H1 (cell line): Measurements from ENCODE around the gene ZNF133. TPM values are rescaled to one million over a fixed set of nuclear protein-coding genes. Genes with fewer than 3 reads are reported as not detected.

ENCODE experiments used
- CTCF ChIA-PET: fragments of 300-600 bp; sonication (Branson Sonifier 250); formaldehyde crosslinking; loops from one replicate; lab custom pipeline; 2021; ENCODE audit not compliant: partially characterized antibody; lab: Charles Lee
- POLR2A ChIA-PET: fragments of 300-600 bp; sonication (Branson Sonifier 250); formaldehyde crosslinking; loops from one replicate; lab custom pipeline; 2021; ENCODE audit warnings: inconsistent platforms; ENCODE audit not compliant: partially characterized antibody; lab: Charles Lee
- DNase-seq, 2 experiments: peaks; one replicate each; pipeline versions ENCODE4 v3.0.0 to v3.0.0-alpha.2; 2010 to 2022; ENCODE audit warnings: low spot score in 2 of 2, low read depth in 1 of 2, mixed read lengths in 1 of 2
- FAIRE-seq: peaks from 2 replicates; lab custom pipeline; 2011; peaks lifted over from hg19 to GRCh38; lab: Jason Lieb, UNC
- H2AFZ ChIP-seq: 2 replicates; pipeline ENCODE4 v1.8.1; 2012; ENCODE audit warnings: low read length, inconsistent platforms
- H2AK5ac ChIP-seq: 2 replicates; pipeline ENCODE4 v1.6.1; 2013; ENCODE audit warnings: low read depth, low read length
- H2BK120ac ChIP-seq: replicated peaks from 2 replicates; pipeline ENCODE3; 2013; ENCODE audit warnings: low read depth, low read length, inconsistent platforms
- H2BK12ac ChIP-seq: 2 replicates; pipeline ENCODE4 v1.6.1; 2013; ENCODE audit warnings: low read depth, low read length
- H2BK15ac ChIP-seq: 2 replicates; pipeline ENCODE4 v1.6.1; 2013; ENCODE audit warnings: low read length
- H2BK20ac ChIP-seq: 2 replicates; pipeline ENCODE4 v1.6.1; 2013; ENCODE audit warnings: low read length
- H2BK5ac ChIP-seq: 2 replicates; pipeline ENCODE4 v1.6.1; 2013; ENCODE audit warnings: low read depth, low read length
- H3K14ac ChIP-seq: 2 replicates; pipeline ENCODE4 v1.6.1; 2013; ENCODE audit warnings: inconsistent platforms; ENCODE audit not compliant: insufficient read length
- H3K18ac ChIP-seq: 2 replicates; pipeline ENCODE4 v1.6.1; 2013; ENCODE audit warnings: low read length; ENCODE audit errors: extremely low read depth
- H3K23ac ChIP-seq: 2 replicates; pipeline ENCODE4 v1.6.1; 2013; ENCODE audit warnings: inconsistent platforms; ENCODE audit not compliant: insufficient read length
- H3K23me2 ChIP-seq: 2 replicates; pipeline ENCODE4 v1.6.1; 2013; ENCODE audit warnings: low read depth, low read length
- H3K27ac ChIP-seq: 2 replicates; pipeline ENCODE4 v1.6.1; 2011; ENCODE audit warnings: low read depth, low read length, inconsistent platforms
- H3K27me3 ChIP-seq, 4 experiments: replicated peaks in 1 of 4; 1 replicate in 1 of 4; 2 replicates in 3 of 4; pipeline versions ENCODE4 v1.6.1 to v1.8.1; 2011 to 2013; ENCODE audit warnings: low read length in 3 of 4, mild to moderate bottlenecking in 3 of 4, inconsistent platforms in 2 of 4, mixed read lengths in 2 of 4, moderate library complexity in 1 of 4; ENCODE audit not compliant: control insufficient read depth in 3 of 4, insufficient read depth in 3 of 4; ENCODE audit errors: extremely low read depth in 1 of 4
- H3K36me3 ChIP-seq, 4 experiments: 2 replicates each; pipeline versions ENCODE4 v1.6.1 to v1.8.1; 2011 to 2013; ENCODE audit warnings: mild to moderate bottlenecking in 4 of 4, low read length in 3 of 4, moderate library complexity in 2 of 4, control low read depth in 1 of 4, inconsistent platforms in 1 of 4; ENCODE audit not compliant: insufficient read depth in 4 of 4, control insufficient read depth in 2 of 4
- H3K4ac ChIP-seq: replicated peaks from 2 replicates; pipeline ENCODE3; 2013; ENCODE audit warnings: low read length, low read depth, mixed read lengths, inconsistent platforms; ENCODE audit not compliant: insufficient read length
- H3K4me1 ChIP-seq, 4 experiments: replicated peaks in 1 of 4; 1 replicate in 1 of 4; 2 replicates in 3 of 4; pipeline versions ENCODE4 v1.6.1 to v1.8.1; 2011 to 2013; ENCODE audit warnings: low read length in 3 of 4, inconsistent platforms in 2 of 4, mixed read lengths in 1 of 4; ENCODE audit not compliant: insufficient read depth in 4 of 4, control insufficient read depth in 3 of 4
- H3K4me2 ChIP-seq, 2 experiments: 2 replicates each; pipeline versions ENCODE4 v1.6.1 to v1.8.1; 2011 to 2013; ENCODE audit warnings: low read depth in 2 of 2, low read length in 2 of 2, control low read depth in 1 of 2, inconsistent platforms in 1 of 2, mild to moderate bottlenecking in 1 of 2; ENCODE audit not compliant: insufficient read depth in 1 of 2
- H3K4me3 ChIP-seq, 4 experiments: fragments of 200-600, 300-600 bp in 1 of 4; sonication (generic), shearing (Covaris generic), sonication (Bioruptor Twin) in 1 of 4; 2 replicates each; pipeline versions ENCODE4 v1.5.1 to v1.8.1; 2011 to 2016; ENCODE audit warnings: low read length in 4 of 4, low read depth in 3 of 4, control low read depth in 2 of 4, inconsistent platforms in 2 of 4, mild to moderate bottlenecking in 2 of 4, mixed read lengths in 1 of 4, moderate library complexity in 1 of 4; ENCODE audit not compliant: insufficient read depth in 2 of 4; ENCODE audit errors: extremely low read depth in 1 of 4
- H3K56ac ChIP-seq: replicated peaks from 2 replicates; pipeline ENCODE3; 2013; ENCODE audit warnings: low read depth, mild to moderate bottlenecking, mixed read lengths, low read length, inconsistent platforms; ENCODE audit not compliant: insufficient read length
- H3K79me1 ChIP-seq: 2 replicates; pipeline ENCODE4 v1.6.1; 2013; ENCODE audit warnings: low read depth, low read length, control low read depth
- H3K79me2 ChIP-seq, 2 experiments: 2 replicates each; pipeline versions ENCODE4 v1.6.1 to v1.8.1; 2012 to 2013; ENCODE audit warnings: low read length in 2 of 2, mild to moderate bottlenecking in 2 of 2, inconsistent platforms in 1 of 2; ENCODE audit not compliant: insufficient read depth in 2 of 2, control insufficient read depth in 1 of 2
- H3K9ac ChIP-seq, 4 experiments: replicated peaks in 1 of 4; 1 replicate in 1 of 4; 2 replicates in 3 of 4; pipeline versions ENCODE4 v1.6.1 to v1.8.1; 2011 to 2013; ENCODE audit warnings: low read depth in 3 of 4, low read length in 3 of 4, control low read depth in 2 of 4, mild to moderate bottlenecking in 2 of 4, moderate library complexity in 2 of 4, inconsistent platforms in 1 of 4; ENCODE audit errors: extremely low read depth in 1 of 4
- H3K9me3 ChIP-seq, 2 experiments: 2 replicates each; pipeline versions ENCODE4 v1.6.1 to v1.8.1; 2012 to 2013; ENCODE audit warnings: mild to moderate bottlenecking in 2 of 2, moderate library complexity in 2 of 2, control low read depth in 1 of 2, inconsistent platforms in 1 of 2, low read depth in 1 of 2, low read length in 1 of 2, mixed read lengths in 1 of 2; ENCODE audit not compliant: insufficient read depth in 2 of 2
- H4K20me1 ChIP-seq, 2 experiments: replicated peaks in 1 of 2; 2 replicates each; pipeline versions ENCODE3 to v1.8.1; 2011 to 2013; ENCODE audit warnings: inconsistent platforms in 2 of 2, low read length in 2 of 2, mild to moderate bottlenecking in 1 of 2; ENCODE audit not compliant: insufficient read depth in 2 of 2, control insufficient read depth in 1 of 2
- H4K5ac ChIP-seq: 2 replicates; pipeline ENCODE4 v1.6.1; 2013; ENCODE audit warnings: low read length, low read depth, mixed read lengths, inconsistent platforms; ENCODE audit not compliant: insufficient read length
- H4K8ac ChIP-seq: 2 replicates; pipeline ENCODE4 v1.8.0; 2013; ENCODE audit warnings: mild to moderate bottlenecking, moderate library complexity, low read length, inconsistent platforms; ENCODE audit not compliant: insufficient read depth; ENCODE audit errors: extremely low read depth
- H4K91ac ChIP-seq: replicated peaks from 2 replicates; pipeline ENCODE3; 2013; ENCODE audit warnings: low read length, mixed read lengths, inconsistent platforms; ENCODE audit not compliant: insufficient read length
- BACH1 ChIP-seq: IDR thresholded peaks from 2 replicates; pipeline ENCODE4 v1.6.1; 2012; ENCODE audit warnings: low read length, improper control_type of control experiment
- CEBPB ChIP-seq: IDR thresholded peaks from 2 replicates; pipeline ENCODE4 v1.6.1; 2012; ENCODE audit warnings: low read depth, low read length
- CREB1 ChIP-seq: IDR thresholded peaks from 2 replicates; pipeline ENCODE4 v1.6.1; 2012; ENCODE audit warnings: inconsistent platforms
- CTBP2 ChIP-seq: IDR thresholded peaks from 2 replicates; pipeline ENCODE4 v1.7.0; 2011; ENCODE audit warnings: borderline replicate concordance, mild to moderate bottlenecking, moderate library complexity, mixed read lengths, low read length; ENCODE audit not compliant: insufficient read depth, insufficient read length
- GTF2F1 ChIP-seq: IDR thresholded peaks from 2 replicates; pipeline ENCODE4 v1.6.1; 2012; ENCODE audit warnings: low read depth, low read length, improper control_type of control experiment, borderline replicate concordance
- HDAC2 ChIP-seq, 2 experiments: fragments of 300-600 bp in 1 of 2; sonication (generic) in 1 of 2; IDR thresholded peaks; 2 replicates each; pipeline ENCODE4 v1.6.1; 2011 to 2012; ENCODE audit warnings: low read depth in 2 of 2, low read length in 2 of 2, mild to moderate bottlenecking in 2 of 2, moderate library complexity in 2 of 2, borderline replicate concordance in 1 of 2, inconsistent platforms in 1 of 2
- NANOG ChIP-seq: IDR thresholded peaks from 2 replicates; pipeline ENCODE4 v1.6.1; 2011; ENCODE audit warnings: low read length, low read depth, mild to moderate bottlenecking, inconsistent platforms; ENCODE audit not compliant: insufficient read depth, poor library complexity, severe bottlenecking
- POLR2A ChIP-seq, 2 experiments: IDR thresholded peaks; 1 replicate in 1 of 2; 2 replicates in 1 of 2; pipeline ENCODE4 v1.6.1; 2011; ENCODE audit warnings: low read depth in 2 of 2, low read length in 2 of 2, mild to moderate bottlenecking in 2 of 2; ENCODE audit errors: control extremely low read depth in 1 of 2
- RFX5 ChIP-seq: IDR thresholded peaks from 2 replicates; pipeline ENCODE4 v1.6.1; 2011; ENCODE audit warnings: low read depth, low read length, improper control_type of control experiment, borderline replicate concordance
- RXRA ChIP-seq: IDR thresholded peaks from 2 replicates; pipeline ENCODE4 v1.6.1; 2011; ENCODE audit warnings: low read depth, mild to moderate bottlenecking, low read length, moderate library complexity; ENCODE audit not compliant: insufficient read depth
- SIRT6 ChIP-seq: IDR thresholded peaks from one replicate; pipeline ENCODE4 v1.7.1; 2012; ENCODE audit warnings: low read length, inconsistent platforms
- TAF1 ChIP-seq: IDR thresholded peaks from 2 replicates; pipeline ENCODE4 v1.6.1; 2011; ENCODE audit warnings: mild to moderate bottlenecking, low read depth, low read length
- WGBS, 2 experiments: shearing (Covaris generic) in 1 of 2; methylation state at CpG; one replicate each; pipeline versions ENCODE4 v1.1.6 to v1.1.7; 2013 to 2015; ENCODE audit warnings: low lambda C conversion rate in 2 of 2, mixed read lengths in 2 of 2, inconsistent platforms in 1 of 2, low coverage in 1 of 2, missing lambda C conversion rate in 1 of 2; ENCODE audit not compliant: insufficient replicate concordance in 2 of 2, insufficient coverage in 1 of 2, insufficient read length in 1 of 2; ENCODE audit errors: extremely low coverage in 1 of 2, missing lambda C conversion rate in 1 of 2; 5-methylcytosine and 5-hydroxymethylcytosine counted together
- polyA plus RNA-seq, 7 experiments: library from polyadenylated mRNA; depleted of rRNA in 3 of 7; stranded (reverse) in 5 of 7; unstranded in 2 of 7; fragments of >200 nt in 5 of 7; fragments of 200-250 nt in 2 of 7; gene quantifications; 1 replicate in 5 of 7; 2 replicates in 1 of 7; 4 replicates in 1 of 7; pipeline versions ENCODE4 v1.2.1 to v1.2.3, GENCODE V29; 2011 to 2013; ENCODE audit warnings: missing spikeins in 2 of 7, mixed read lengths in 2 of 7
- total RNA-seq: library from RNA; stranded (reverse); fragmentation: NEBNext Ultra II Directional; extraction: Animal tissue kit (Norgen Biotek cat#: 25700); gene quantifications from 2 replicates; pipeline ENCODE4 v1.2.1, GENCODE V29; 2021

Gene ZNF133
- total and polyA plus RNA-seq, 2 of the 8 experiments (the other 6 are each of a cell fraction or from before 2014, with no cell fraction given), result 12.1 to 15.8 TPM

DNA sequence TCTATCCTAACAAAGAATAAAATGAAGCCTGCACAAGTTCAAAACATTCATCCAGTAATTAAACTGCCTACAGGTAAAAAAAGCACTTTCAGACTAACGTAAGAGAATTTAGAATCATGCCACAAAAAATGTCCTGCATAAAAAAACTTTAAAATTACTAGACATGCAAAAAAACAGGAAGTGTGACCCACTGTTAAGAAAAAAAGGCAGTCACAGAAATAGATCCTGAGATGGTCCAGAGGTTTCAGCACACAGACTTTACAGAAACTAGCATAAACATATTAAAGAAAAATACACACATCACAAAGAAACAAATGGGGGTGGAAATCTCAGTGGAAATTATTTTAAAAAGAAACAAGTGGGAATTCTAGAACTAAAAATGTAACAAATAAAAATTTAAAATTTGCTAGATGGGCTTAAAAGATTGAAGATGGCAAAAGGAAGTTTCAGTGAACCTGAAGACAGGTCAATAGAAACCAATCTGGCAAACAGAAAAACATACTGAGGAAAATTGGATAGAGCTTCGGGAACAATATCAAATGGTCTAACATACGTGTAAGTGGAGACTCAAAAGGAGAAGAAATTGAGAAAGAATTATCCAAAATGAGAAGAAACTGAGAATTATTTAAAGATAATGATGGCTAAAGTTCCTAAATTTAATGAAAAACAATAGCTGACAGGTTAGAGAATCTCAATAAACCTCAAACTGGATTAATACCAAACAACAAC, 3.4 kb upstream of the ZNF133 start:
- TF ChIP-seq TAF1 (no peak), CEBPB (no peak), NANOG (no peak), POLR2A (IDR thresholded peaks at IDR 0.05; ENCODE audit: control extremely low read depth in 1 of 2, low read depth in 2 of 2, low read length in 2 of 2) (no peak), GTF2F1 (no peak), RFX5 (no peak), CREB1 (no peak), SIRT6 (no peak), BACH1 (no peak), HDAC2 (IDR thresholded peaks at IDR 0.05; ENCODE audit: borderline replicate concordance in 1 of 2, low read depth in 2 of 2, low read length in 2 of 2) (no peak), RXRA (no peak), CTBP2 (no peak)
- Histone ChIP-seq H2BK12ac (no peak overlapping the region), H2AK5ac (no peak overlapping the region), H3K27ac (no peak overlapping the region), H3K23ac (no peak overlapping the region), H3K18ac (no peak overlapping the region), H3K4me3 (no peak overlapping the region), H3K27me3 (no peaks in the 10 kb centered on the region; a peak in 2 of 7 replicates), H3K14ac (no peak overlapping the region), H2BK120ac (no peak overlapping the region), H4K5ac (no peak overlapping the region), H2BK20ac (no peak overlapping the region), H2AFZ (no peak overlapping the region), H3K36me3 (no peaks in the 10 kb centered on the region), H3K56ac (no peak overlapping the region), H4K8ac (no peak overlapping the region), H3K79me2 (peaks cover 0 to 12% of the 10 kb centered on the region in 2 experiments; a peak in 1 of 4 replicates), H2BK15ac (no peak overlapping the region), H4K20me1 (no peaks in the 10 kb centered on the region), H3K9ac (no peak overlapping the region), H3K79me1 (no peaks in the 10 kb centered on the region; the same call in 1 of the 2 replicates), H2BK5ac (no peak overlapping the region), H4K91ac (no peak overlapping the region), H3K9me3 (peaks cover 0 to 6% of the 10 kb centered on the region in 2 experiments; a peak in 3 of 4 replicates), H3K4me1 (peaks cover 0 to 6% (median 2%) of the 10 kb centered on the region in 4 experiments; a peak in 1 of 7 replicates), H3K4ac (no peak overlapping the region), H3K23me2 (peaks cover 12% of the 10 kb centered on the region), H3K4me2 (no peak overlapping the region)
- 84% methylated on average over 3 of the region's 3 CpGs; no CpG with 5 or more reads in 1 of the 2 experiments for WGBS, 2 experiments
- CTCF ChIA-PET, result interaction anchor here (0.6 to 0.8 kb wide), 3 partner anchors 9 to 94 kb away, joined by 3 read pairs; no protein-coding TSS in a partner anchor
- FAIRE-seq (no peak), DNase-seq (no peak)
- POLR2A ChIA-PET, result no interaction called here
